A673 (cell line): ENCODE measurements around the gene WDR37.

Experiments
- EZH2 ChIP-seq: fragments of 200-600 bp; sonication (generic); IDR thresholded peaks from 2 replicates; pipeline ENCODE4 v1.6.1; 2017; ENCODE audit warnings: borderline replicate concordance, low read depth, mild to moderate bottlenecking, mixed read lengths, antibody characterized with exemption, low read length; ENCODE audit not compliant: poor library complexity, severe bottlenecking
- TF ChIP-seq, protein P1 (sequence below): fragments of 300-800, 200-600 bp; sonication (generic); conservative IDR thresholded peaks from 2 replicates; pipeline ENCODE4 v1.5.1; 2017; ENCODE audit warnings: low read depth, mild to moderate bottlenecking, antibody characterized with exemption, low read length, moderate library complexity, mixed read lengths

DNA sequence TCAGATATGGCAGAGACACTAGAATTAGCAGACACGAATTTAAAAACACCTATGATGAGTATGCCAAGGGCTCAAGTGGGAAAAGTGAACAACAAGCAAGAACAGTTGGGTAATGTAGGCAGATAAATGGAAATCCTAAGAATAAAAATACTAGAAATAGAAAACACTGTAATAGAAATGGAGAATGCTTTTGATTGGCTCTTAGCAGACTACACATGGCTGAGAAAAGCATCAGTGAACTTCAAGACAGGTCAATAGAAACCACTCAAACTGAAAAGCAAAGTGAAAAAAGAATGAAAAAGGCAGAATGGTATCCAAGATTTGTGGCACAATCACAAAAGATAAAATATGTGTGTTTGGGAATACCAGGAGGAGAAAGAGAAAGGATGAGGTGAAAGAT, 82.3 kb downstream of the WDR37 start:
- TF ChIP-seq, protein P1, sequence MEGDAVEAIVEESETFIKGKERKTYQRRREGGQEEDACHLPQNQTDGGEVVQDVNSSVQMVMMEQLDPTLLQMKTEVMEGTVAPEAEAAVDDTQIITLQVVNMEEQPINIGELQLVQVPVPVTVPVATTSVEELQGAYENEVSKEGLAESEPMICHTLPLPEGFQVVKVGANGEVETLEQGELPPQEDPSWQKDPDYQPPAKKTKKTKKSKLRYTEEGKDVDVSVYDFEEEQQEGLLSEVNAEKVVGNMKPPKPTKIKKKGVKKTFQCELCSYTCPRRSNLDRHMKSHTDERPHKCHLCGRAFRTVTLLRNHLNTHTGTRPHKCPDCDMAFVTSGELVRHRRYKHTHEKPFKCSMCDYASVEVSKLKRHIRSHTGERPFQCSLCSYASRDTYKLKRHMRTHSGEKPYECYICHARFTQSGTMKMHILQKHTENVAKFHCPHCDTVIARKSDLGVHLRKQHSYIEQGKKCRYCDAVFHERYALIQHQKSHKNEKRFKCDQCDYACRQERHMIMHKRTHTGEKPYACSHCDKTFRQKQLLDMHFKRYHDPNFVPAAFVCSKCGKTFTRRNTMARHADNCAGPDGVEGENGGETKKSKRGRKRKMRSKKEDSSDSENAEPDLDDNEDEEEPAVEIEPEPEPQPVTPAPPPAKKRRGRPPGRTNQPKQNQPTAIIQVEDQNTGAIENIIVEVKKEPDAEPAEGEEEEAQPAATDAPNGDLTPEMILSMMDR, result no peak
- TF ChIP-seq EZH2, result no peak
